ENCODE data around the gene MAP3K7. TPM values are rescaled to one million over a fixed set of nuclear protein-coding genes. Genes with fewer than 3 reads are reported as not detected.

The MAP3K7 gene
- total and polyA plus RNA-seq, 2 of the 8 experiments (the other 6 are each of a cell fraction or from before 2014, with no cell fraction given): 27.3 to 34.8 TPM

DNA sequence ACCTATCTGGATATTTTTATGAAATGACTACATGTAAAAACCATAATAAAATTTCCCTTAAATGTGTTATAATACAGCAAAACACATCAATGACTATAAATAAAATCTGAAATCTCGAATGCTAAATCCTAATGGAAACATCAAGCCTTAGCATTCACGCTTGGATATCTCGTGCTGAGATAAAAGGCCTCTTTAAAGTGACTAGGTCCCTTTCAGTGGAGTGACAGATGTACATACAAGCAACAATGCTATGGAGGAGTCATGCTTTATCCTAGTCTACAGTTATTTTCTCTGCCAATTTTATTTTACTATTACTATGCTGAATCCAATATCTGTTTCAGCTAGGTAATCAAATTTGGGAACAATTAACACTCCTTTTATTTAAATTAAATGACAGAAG, 72.4 kb downstream of the MAP3K7 start (continued):
- TF ChIP-seq, protein P1, sequence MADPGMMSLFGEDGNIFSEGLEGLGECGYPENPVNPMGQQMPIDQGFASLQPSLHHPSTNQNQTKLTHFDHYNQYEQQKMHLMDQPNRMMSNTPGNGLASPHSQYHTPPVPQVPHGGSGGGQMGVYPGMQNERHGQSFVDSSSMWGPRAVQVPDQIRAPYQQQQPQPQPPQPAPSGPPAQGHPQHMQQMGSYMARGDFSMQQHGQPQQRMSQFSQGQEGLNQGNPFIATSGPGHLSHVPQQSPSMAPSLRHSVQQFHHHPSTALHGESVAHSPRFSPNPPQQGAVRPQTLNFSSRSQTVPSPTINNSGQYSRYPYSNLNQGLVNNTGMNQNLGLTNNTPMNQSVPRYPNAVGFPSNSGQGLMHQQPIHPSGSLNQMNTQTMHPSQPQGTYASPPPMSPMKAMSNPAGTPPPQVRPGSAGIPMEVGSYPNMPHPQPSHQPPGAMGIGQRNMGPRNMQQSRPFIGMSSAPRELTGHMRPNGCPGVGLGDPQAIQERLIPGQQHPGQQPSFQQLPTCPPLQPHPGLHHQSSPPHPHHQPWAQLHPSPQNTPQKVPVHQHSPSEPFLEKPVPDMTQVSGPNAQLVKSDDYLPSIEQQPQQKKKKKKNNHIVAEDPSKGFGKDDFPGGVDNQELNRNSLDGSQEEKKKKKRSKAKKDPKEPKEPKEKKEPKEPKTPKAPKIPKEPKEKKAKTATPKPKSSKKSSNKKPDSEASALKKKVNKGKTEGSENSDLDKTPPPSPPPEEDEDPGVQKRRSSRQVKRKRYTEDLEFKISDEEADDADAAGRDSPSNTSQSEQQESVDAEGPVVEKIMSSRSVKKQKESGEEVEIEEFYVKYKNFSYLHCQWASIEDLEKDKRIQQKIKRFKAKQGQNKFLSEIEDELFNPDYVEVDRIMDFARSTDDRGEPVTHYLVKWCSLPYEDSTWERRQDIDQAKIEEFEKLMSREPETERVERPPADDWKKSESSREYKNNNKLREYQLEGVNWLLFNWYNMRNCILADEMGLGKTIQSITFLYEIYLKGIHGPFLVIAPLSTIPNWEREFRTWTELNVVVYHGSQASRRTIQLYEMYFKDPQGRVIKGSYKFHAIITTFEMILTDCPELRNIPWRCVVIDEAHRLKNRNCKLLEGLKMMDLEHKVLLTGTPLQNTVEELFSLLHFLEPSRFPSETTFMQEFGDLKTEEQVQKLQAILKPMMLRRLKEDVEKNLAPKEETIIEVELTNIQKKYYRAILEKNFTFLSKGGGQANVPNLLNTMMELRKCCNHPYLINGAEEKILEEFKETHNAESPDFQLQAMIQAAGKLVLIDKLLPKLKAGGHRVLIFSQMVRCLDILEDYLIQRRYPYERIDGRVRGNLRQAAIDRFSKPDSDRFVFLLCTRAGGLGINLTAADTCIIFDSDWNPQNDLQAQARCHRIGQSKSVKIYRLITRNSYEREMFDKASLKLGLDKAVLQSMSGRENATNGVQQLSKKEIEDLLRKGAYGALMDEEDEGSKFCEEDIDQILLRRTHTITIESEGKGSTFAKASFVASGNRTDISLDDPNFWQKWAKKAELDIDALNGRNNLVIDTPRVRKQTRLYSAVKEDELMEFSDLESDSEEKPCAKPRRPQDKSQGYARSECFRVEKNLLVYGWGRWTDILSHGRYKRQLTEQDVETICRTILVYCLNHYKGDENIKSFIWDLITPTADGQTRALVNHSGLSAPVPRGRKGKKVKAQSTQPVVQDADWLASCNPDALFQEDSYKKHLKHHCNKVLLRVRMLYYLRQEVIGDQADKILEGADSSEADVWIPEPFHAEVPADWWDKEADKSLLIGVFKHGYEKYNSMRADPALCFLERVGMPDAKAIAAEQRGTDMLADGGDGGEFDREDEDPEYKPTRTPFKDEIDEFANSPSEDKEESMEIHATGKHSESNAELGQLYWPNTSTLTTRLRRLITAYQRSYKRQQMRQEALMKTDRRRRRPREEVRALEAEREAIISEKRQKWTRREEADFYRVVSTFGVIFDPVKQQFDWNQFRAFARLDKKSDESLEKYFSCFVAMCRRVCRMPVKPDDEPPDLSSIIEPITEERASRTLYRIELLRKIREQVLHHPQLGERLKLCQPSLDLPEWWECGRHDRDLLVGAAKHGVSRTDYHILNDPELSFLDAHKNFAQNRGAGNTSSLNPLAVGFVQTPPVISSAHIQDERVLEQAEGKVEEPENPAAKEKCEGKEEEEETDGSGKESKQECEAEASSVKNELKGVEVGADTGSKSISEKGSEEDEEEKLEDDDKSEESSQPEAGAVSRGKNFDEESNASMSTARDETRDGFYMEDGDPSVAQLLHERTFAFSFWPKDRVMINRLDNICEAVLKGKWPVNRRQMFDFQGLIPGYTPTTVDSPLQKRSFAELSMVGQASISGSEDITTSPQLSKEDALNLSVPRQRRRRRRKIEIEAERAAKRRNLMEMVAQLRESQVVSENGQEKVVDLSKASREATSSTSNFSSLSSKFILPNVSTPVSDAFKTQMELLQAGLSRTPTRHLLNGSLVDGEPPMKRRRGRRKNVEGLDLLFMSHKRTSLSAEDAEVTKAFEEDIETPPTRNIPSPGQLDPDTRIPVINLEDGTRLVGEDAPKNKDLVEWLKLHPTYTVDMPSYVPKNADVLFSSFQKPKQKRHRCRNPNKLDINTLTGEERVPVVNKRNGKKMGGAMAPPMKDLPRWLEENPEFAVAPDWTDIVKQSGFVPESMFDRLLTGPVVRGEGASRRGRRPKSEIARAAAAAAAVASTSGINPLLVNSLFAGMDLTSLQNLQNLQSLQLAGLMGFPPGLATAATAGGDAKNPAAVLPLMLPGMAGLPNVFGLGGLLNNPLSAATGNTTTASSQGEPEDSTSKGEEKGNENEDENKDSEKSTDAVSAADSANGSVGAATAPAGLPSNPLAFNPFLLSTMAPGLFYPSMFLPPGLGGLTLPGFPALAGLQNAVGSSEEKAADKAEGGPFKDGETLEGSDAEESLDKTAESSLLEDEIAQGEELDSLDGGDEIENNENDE (IDR thresholded peaks at IDR 0.05; ENCODE audit: insufficient replicate concordance, low read length): no peak

Data from H1 (cell line).